GM18907 (cell line): Measurements from ENCODE around the gene OMP.
A peak's percentile ranks its signal among the peaks of the same experiment; 100 is the strongest.
"Not testable (repeated sequence)": the region's sequence is repeated elsewhere in the genome, so short reads cannot be mapped to it uniquely, and the experiment has no call there.

ENCODE experiments used
- ATAC-seq: cut with Tn5 transposase; IDR thresholded peaks from one replicate; pipeline ENCODE4 v1.9.1; 2021; ENCODE audit warnings: mild to moderate bottlenecking, moderate library complexity; ENCODE audit not compliant: unreplicated experiment

The OMP gene, protein sequence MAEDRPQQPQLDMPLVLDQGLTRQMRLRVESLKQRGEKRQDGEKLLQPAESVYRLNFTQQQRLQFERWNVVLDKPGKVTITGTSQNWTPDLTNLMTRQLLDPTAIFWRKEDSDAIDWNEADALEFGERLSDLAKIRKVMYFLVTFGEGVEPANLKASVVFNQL

DNA sequence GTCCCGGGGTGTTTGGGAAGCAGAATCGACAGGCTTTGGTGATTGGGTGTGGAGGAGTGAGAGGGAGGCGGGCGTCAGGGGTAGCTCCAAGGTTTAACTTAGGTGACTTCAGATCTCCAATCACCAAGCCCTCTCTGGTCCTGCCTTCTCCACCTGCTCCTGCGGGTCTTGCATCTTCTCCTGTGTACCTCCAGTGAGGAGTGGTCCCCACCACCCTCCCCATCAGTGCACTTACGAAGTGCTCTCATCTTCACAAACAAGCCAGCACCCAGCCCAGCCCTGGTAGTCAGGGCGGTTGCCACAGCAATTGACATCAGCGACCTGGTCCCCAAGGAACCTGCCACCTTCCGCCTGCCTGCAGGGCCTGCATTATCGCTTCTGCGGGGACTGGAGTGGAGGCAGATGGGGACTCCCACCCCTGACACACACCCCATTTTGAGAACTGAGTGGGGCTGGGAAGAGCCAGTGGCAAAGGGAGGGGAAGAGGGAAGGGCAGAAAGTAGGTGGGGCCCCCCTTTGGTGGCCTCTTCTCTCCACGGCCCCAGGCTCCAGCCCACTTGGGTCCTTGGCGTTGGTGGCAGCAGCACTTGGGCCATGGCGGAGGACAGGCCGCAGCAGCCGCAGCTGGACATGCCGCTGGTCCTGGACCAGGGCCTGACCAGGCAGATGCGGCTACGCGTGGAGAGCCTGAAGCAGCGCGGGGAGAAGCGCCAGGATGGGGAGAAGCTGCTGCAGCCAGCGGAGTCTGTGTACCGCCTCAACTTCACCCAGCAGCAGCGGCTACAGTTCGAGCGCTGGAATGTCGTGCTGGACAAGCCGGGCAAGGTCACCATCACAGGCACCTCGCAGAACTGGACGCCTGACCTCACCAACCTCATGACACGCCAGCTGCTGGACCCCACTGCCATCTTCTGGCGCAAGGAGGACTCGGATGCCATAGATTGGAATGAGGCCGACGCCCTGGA, at the start of gene OMP:
Gene OMP, plus strand, starts transcription at position 595 of the 965 bp plus-strand sequence. Its CDS starts 0 bp downstream, at position 595.
- no peak for ATAC-seq

DNA sequence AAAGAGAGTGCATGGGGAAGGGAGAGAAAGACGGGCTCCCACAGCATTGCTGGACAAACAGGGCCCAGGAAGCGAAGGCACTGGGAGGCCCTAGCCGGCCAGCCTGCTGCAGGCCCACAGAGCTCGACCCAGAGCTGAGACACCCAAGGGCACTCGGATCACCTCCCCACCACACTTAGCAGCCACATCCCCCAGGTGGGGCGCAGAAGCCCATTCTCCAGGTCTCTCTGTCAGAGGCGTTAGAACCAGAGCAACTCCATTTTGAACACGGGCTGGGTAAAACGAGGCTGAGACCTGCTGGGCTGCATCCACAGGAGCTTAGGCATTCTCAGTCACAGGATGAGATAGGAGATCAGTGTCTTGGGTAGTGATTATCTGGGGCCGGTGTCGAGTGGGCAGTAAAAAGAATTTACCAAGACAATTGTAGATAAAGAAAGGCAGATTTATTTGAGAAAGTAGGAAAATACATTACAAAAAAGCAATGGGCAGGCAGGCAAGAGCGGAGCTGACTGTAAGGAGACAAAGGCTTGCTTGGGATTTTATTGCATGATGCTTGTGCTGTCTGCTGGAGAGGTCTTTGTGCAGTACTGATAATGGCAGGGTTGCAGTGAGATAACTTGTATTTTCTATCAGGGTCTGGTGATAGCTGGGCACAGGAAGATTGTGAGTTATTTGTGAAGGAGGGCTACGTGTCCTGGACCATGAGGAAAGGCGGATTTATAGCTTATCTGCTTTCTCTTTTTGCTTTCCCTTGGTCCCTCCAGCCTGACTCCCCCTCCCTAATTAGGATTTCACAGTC, 49.2 kb upstream of the OMP start:
- ATAC-seq = no peak

DNA sequence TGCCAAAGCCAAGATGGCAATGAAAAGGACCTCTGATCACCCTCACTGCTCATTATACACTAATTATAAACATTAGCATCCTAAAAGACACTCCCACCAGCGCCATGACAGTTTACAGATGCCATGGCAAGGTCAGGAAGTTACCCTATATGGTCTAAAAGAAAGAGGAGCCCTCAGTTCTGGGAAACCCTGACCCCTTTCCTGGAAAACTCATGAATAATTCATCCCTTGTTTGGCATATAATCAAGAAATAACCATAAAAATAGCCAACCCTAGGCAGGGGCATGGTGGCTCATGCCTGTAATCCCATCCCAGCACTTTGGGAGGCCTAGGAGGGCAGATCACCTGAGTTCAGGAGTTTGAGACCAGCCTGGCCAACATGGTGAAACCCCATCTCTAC, 48.6 kb upstream of the OMP start:
- ATAC-seq = no peak

DNA sequence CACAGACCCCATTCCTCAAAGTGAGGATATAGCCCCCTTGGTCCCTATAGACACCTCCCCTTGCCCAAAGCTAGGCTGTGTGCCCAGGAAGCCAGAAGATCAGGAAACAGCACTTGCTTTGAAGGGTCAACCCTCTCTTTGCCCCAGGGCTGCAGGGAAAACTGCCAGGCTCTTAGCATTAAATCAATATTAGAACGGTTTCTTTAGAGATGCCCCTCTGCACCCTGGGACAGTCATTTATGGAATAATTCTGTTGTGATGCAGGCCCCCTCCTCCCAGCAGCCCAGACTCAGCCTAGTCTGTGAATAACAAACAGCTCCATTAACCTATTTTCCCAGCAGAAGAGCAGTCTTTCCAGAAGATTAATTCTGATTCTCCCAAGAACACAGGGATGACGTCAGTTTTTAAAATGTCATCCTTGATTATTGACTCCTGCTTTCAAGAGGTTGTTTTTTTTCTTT, 47.5 kb upstream of the OMP start:
- ATAC-seq = no peak

- ATAC-seq = no peak
Observed at GRCh38 chr11:77055913-77056312, 46.7 kb upstream of the OMP start.

GRCh38 chr11:77056814-77057402, 45.7 kb upstream of the OMP start:
- no peak for ATAC-seq

GRCh38 chr11:77057938-77058474, 44.6 kb upstream of the OMP start:
- ATAC-seq = no peak

DNA sequence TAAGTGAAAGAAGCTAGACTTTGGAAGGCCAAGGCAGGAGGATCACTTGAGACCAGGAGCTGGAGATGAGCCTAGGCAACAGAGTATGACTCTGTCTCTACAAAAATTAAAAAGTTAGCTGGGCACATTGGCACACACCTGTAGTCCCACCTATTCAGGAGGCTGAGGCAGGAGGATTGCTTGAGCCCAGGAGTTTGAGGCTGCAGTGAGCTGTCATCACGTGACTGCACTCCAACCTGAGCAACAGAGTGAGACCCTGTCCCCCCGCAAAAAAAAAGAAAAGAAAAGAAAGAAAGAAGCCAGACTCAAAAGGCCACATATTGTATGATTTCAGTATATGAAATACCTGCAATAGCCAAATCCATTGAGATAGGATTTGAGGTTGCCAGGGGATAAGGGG, 43.7 kb upstream of the OMP start:
- no peak for ATAC-seq

DNA sequence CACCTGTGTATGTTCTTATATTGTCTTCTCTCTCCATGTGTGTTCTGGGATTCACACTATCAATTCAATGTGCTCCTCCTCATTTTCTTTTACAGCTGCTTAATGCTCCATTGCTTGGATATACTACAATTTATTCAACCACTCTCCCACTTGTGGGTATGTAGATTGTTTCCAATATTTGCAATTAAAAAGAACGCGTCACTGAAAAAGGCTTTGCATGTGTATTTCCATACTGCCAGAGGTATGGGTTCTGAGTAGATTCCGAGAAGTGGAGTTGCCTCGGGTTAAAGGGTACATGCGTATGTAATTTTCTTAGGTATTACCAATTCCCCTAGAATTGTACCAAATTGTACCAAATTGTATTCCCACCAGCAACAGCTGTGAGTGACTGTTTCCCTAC, 42.8 kb upstream of the OMP start:
- ATAC-seq = no peak

DNA sequence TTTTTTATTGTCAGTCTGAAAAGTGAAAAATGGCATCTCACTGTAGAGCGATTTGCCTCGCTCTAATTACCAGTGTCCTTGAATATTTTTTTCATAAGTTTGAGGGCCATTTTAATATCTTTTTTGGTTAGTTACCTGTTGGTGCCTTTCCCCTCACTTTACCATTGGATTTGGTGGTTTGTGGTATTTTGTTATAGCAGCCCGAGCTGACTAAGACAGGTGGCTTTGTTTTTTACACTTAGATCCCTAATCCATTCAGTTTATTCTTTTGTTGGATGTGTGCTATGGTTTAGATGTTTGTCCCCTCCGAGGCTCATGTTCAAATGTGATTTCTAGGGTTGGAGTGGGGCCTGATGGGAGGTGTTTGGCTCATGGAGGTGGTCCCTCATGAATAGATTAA, 42.4 kb upstream of the OMP start:
- ATAC-seq = no peak

GRCh38 chr11:77061258-77061657, 41.4 kb upstream of the OMP start:
- not testable (repeated sequence) for ATAC-seq

DNA sequence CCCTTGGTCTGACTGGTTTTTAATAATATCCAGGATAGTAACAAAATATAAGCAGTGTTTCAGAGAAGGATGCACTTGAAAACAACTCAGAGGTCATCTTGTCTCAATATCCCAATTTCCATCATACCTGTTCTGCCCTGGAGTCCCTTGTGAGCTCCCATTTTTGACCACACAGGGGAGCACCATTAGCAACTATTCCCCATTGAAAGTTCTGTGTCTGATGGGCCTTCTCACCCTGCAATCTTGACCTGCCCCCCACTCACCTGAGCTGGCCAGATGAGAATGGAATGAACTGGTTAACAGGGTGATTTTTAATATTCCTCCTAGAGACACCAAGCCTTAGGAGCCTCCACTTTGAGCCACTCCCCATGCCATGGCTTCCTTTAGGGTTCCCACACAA, 39.7 kb upstream of the OMP start:
- ATAC-seq = no peak

DNA sequence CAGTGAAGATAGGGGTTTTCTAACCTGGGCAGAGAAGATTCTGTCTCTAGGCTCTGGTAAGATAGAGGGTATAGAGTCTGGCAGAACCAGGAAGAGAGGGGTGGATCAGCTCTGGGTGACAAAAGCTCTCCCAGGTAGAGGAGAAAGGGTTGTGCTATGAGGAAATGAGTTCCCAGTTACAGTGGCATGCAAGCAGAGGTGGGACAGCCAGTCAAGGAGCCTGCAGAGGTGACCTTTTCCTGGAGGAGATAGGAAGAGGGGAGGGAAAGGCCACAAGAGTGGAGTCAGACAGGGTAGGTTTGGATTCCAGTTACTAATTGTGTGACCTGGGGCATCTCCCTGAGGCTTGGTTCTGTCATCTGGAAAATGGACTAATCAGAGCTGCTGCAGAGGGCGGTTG, 39.2 kb upstream of the OMP start:
- no peak for ATAC-seq

- no peak for ATAC-seq
Observed at GRCh38 chr11:77063861-77064260, 38.8 kb upstream of the OMP start.

- no peak for ATAC-seq
Observed at GRCh38 chr11:77064648-77065217, 37.9 kb upstream of the OMP start.

DNA sequence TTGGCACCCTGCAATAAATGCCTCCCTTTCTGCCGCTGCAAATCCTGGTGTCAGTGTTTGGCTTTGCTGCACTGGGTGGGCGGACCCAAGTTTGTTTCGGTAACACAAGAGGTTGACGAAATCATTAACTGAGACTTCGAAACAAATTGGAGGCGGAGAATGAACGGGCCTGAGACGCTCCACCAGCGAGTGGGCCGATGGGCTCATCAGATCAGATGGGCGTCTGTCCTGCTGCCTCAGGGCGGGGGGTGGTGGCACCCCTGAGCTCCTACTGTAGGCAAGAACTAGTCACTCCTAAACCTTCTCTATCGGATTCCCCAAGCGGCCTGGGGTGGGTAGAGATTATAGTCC, 36.8 kb upstream of the OMP start:
- ATAC-seq = peak; percentile 14

GRCh38 chr11:77066229-77067042, 36.2 kb upstream of the OMP start, which contains the start of gene CAPN5:
Gene CAPN5, plus strand, starts transcription at chr11:77066971. Its CDS starts 17,916 bp downstream, at chr11:77084887.
- peak; percentile 82 for ATAC-seq

DNA sequence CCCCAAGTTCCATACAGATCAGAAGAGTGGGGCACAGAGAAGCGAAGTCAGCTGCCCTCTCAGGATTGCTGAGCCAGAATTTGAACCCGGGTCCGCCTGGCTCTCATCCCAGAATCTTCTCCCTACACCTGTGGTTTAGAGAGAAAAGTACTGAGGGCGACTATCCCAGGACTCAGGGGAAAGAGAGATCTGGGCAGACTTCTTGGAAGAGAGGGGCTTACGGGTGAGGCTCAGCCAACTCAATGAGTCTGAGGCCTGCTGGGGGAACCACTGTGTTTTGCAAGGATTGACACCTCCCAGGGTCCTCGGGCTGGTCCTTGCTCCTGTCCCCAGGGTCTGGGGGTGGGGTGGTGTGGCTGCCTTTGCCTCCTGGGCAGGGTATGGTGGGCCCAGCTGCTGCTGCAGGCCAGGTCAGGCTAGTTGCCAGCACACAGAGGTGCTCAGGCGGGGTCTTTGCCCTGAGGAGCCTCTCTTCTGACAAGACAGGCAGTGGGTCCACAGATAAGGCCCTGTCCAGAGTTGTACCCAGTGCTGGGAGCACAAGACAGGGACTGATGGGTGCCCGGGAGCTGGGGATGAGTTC, 34.7 kb upstream of the OMP start:
- ATAC-seq = no peak
